GM23338 (cell line): ENCODE results near the gene B4GALT3. TPM values are rescaled to one million over a fixed set of nuclear protein-coding genes. Genes with fewer than 3 reads are reported as not detected.

Experiments
- ATAC-seq: fragments of 200-7000 bp; cut with Tn5 transposase; 3 replicates; pipeline ENCODE4 v1.9.1; 2020
- DNase-seq: peaks from one replicate; pipeline ENCODE4 v3.0.0-alpha.2; 2015; ENCODE audit warnings: low spot score
- H2AFZ ChIP-seq: fragments of 200-600 bp; sonication (generic); 2 replicates; pipeline ENCODE4 v1.8.0; 2016; ENCODE audit warnings: antibody characterized with exemption, mild to moderate bottlenecking, moderate library complexity
- H3F3A ChIP-seq: fragments of 200-600 bp; sonication (generic); replicated peaks from 2 replicates; pipeline ENCODE4 v1.8.0; 2017; ENCODE audit warnings: antibody characterized with exemption, mixed run types, low read depth
- H3K27ac ChIP-seq: fragments of 200-600 bp; sonication (generic); 2 replicates; pipeline ENCODE4 v1.6.1; 2016; ENCODE audit warnings: low read depth
- H3K27me3 ChIP-seq: fragments of 200-600 bp; sonication (generic); 2 replicates; pipeline ENCODE4 v1.8.0; 2016; ENCODE audit warnings: mild to moderate bottlenecking, mixed run types, moderate library complexity; ENCODE audit not compliant: insufficient read depth
- H3K36me3 ChIP-seq: fragments of 200-600 bp; sonication (generic); 2 replicates; pipeline ENCODE4 v1.8.0; 2016; ENCODE audit warnings: mild to moderate bottlenecking; ENCODE audit not compliant: insufficient read depth
- H3K4me1 ChIP-seq: fragments of 200-600 bp; sonication (generic); 2 replicates; pipeline ENCODE4 v1.8.0; 2016; ENCODE audit warnings: mild to moderate bottlenecking, moderate library complexity; ENCODE audit not compliant: insufficient read depth
- H3K4me2 ChIP-seq: fragments of 200-600 bp; sonication (generic); 2 replicates; pipeline ENCODE4 v1.7.1; 2017; ENCODE audit warnings: mixed run types
- H3K4me3 ChIP-seq: fragments of 200-600 bp; sonication (generic); 2 replicates; pipeline ENCODE4 v1.6.1; 2016; ENCODE audit warnings: mixed run types
- H3K79me2 ChIP-seq: fragments of 200-600 bp; sonication (generic); replicated peaks from 2 replicates; pipeline ENCODE4 v1.8.0; 2017; ENCODE audit warnings: mild to moderate bottlenecking; ENCODE audit not compliant: insufficient read depth
- H3K9me2 ChIP-seq: fragments of 200-600 bp; sonication (generic); 2 replicates; pipeline ENCODE4 v1.8.0; 2017; ENCODE audit not compliant: insufficient read depth
- H4K20me1 ChIP-seq: fragments of 200-600 bp; sonication (generic); replicated peaks from 2 replicates; pipeline ENCODE4 v1.8.0; 2017; ENCODE audit warnings: mild to moderate bottlenecking; ENCODE audit not compliant: insufficient read depth
- H3K27ac Mint-ChIP-seq: 2 replicates; pipeline ENCODE4 v1.8.0; 2020; ENCODE audit warnings: inconsistent platforms, mild to moderate bottlenecking, moderate library complexity, mixed read lengths
- H3K27me3 Mint-ChIP-seq: 3 replicates; pipeline ENCODE4 v1.8.0; 2022; ENCODE audit warnings: low read depth, mild to moderate bottlenecking, moderate library complexity, mixed read lengths, inconsistent platforms; ENCODE audit not compliant: insufficient read depth, poor library complexity
- H3K36me3 Mint-ChIP-seq: 3 replicates; pipeline ENCODE4 v1.8.0; 2021; ENCODE audit warnings: low read depth, mild to moderate bottlenecking, inconsistent platforms, moderate library complexity, mixed read lengths
- H3K4me1 Mint-ChIP-seq: 3 replicates; pipeline ENCODE4 v1.8.0; 2020; ENCODE audit warnings: mild to moderate bottlenecking, inconsistent platforms, mixed read lengths
- H3K4me3 Mint-ChIP-seq: 3 replicates; pipeline ENCODE4 v1.8.0; 2021; ENCODE audit warnings: moderate library complexity, mild to moderate bottlenecking, inconsistent platforms, mixed read lengths
- H3K9me3 Mint-ChIP-seq: 3 replicates; pipeline ENCODE4 v1.8.0; 2020; ENCODE audit warnings: moderate library complexity, mild to moderate bottlenecking, inconsistent platforms, mixed read lengths
- CREB1 ChIP-seq: fragments of 250-450 bp; sonication (Bioruptor Pico); IDR thresholded peaks from 2 replicates; pipeline ENCODE4 v1.5.0; 2020; ENCODE audit warnings: low read depth, mild to moderate bottlenecking, moderate library complexity
- EZH2 ChIP-seq: fragments of 200-600 bp; sonication (generic); IDR thresholded peaks from one replicate; pipeline ENCODE4 v1.8.0; 2017; ENCODE audit warnings: antibody characterized with exemption, mild to moderate bottlenecking, low read depth; ENCODE audit not compliant: unreplicated experiment
- EZH2phosphoT487 ChIP-seq: fragments of 200-600 bp; sonication (generic); IDR thresholded peaks from one replicate; pipeline ENCODE4 v1.8.1; 2018; ENCODE audit warnings: antibody characterized with exemption; ENCODE audit not compliant: unreplicated experiment
- JUNB ChIP-seq: IDR thresholded peaks from one replicate; pipeline ENCODE4 v1.6.1; 2016; ENCODE audit warnings: antibody characterized with exemption; ENCODE audit not compliant: unreplicated experiment
- NANOG ChIP-seq: IDR thresholded peaks from 2 replicates; pipeline ENCODE4 v1.6.1; 2016; ENCODE audit warnings: antibody characterized with exemption, borderline replicate concordance
- POLR2AphosphoS5 ChIP-seq: IDR thresholded peaks from 2 replicates; pipeline ENCODE4 v1.6.1; 2016; ENCODE audit warnings: antibody characterized with exemption, low read depth
- REST ChIP-seq: IDR thresholded peaks from one replicate; pipeline ENCODE4 v1.6.1; 2018; ENCODE audit warnings: antibody characterized with exemption; ENCODE audit not compliant: unreplicated experiment
- STAT1 ChIP-seq: IDR thresholded peaks from one replicate; pipeline ENCODE4 v1.6.1; 2016; ENCODE audit warnings: antibody characterized with exemption; ENCODE audit not compliant: unreplicated experiment
- ZNF114 ChIP-seq: fragments of 250-450 bp; sonication (Bioruptor Pico); IDR thresholded peaks from 2 replicates; pipeline ENCODE4 v1.5.0; 2020; ENCODE audit warnings: mild to moderate bottlenecking, moderate library complexity
- ZNF331 ChIP-seq: fragments of 250-450 bp; sonication (Bioruptor Pico); IDR thresholded peaks from 2 replicates; pipeline ENCODE4 v1.5.0; 2020; ENCODE audit warnings: low read depth, mild to moderate bottlenecking, moderate library complexity
- ZNF462 ChIP-seq: fragments of 250-450 bp; sonication (Bioruptor Pico); IDR thresholded peaks from 2 replicates; pipeline ENCODE4 v1.5.0; 2020; ENCODE audit warnings: mild to moderate bottlenecking, moderate library complexity
- polyA plus RNA-seq: library from polyadenylated mRNA; unstranded; fragments of >200 nt; fragmentation: Nextera tagmentation; extraction: Ambion mirVana; gene quantifications from 2 replicates; pipeline ENCODE4 v1.2.1, GENCODE V29; 2016
- total RNA-seq: library from RNA; depleted of rRNA; stranded (reverse); fragments of >200 nt; shearing (Covaris generic); gene quantifications from 2 replicates; pipeline ENCODE4 v1.2.3, GENCODE V29; 2014
- TF ChIP-seq, protein P1 (sequence below): IDR thresholded peaks from 2 replicates; pipeline ENCODE4 v1.6.1; 2016; ENCODE audit warnings: antibody characterized with exemption
- TF ChIP-seq, protein P2 (sequence below), 2 experiments: fragments of 200-600 bp in 1 of 2; sonication (generic) in 1 of 2; conservative IDR thresholded peaks; 2 replicates each; pipeline versions ENCODE4 v1.5.1 to v1.6.1; 2016 to 2017; ENCODE audit warnings: antibody characterized with exemption in 2 of 2, low read depth in 2 of 2, mild to moderate bottlenecking in 2 of 2, moderate library complexity in 1 of 2

B4GALT3 gene
- total and polyA plus RNA-seq, 2 experiments from 2014 or later, result 24.2 to 35.8 TPM

DNA sequence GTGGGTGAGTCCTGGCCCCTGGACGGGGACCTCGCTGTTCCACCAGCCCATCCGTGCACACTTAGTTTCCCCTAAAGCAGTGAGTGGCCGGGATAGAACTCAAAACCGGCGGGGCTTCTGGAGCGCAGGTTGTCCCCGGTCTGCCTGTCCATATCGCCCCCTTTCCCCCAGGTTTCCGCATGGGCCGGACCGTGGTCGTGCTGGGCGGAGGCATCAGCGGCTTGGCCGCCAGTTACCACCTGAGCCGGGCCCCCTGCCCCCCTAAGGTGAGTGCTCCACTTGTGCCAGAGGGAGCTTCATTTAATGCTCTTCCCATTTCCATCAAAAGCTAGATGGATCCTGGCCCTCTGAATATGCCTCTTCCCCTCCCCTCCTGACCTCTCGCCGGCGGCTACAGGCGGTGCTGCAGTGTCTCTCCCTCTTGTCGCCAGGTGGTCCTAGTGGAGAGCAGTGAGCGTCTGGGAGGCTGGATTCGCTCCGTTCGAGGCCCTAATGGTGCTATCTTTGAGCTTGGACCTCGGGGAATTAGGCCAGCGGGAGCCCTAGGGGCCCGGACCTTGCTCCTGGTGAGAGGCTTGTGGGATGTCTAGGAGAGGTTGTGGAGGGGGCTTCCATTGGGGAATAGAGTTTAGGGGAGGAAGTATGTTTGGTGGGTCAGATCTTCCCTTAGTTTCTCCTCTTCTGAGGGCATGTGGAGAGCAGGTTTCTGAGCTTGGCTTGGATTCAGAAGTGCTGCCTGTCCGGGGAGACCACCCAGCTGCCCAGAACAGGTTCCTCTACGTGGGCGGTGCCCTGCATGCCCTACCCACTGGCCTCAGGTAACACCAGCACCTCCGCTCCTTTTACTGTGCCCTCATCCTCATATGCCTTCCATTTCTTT is 10.4 kb downstream of the B4GALT3 start:
- peaks cover 18% of the 10 kb centered on the region for H3K27me3 Mint-ChIP-seq

More for the DNA sequence above, 10.4 kb downstream of the B4GALT3 start:
- peak; percentile 67 for DNase-seq
- peak; percentile 47 for ATAC-seq
- peaks cover 7% of the 10 kb centered on the region; the same call in 1 of the 2 replicates for H3K4me1 ChIP-seq
- TF ChIP-seq ZNF462 (CRISPR knock-in tag) (no peak), NANOG (no peak), REST (no peak), STAT1 (no peak), ZNF331 (CRISPR knock-in tag) (no peak), EZH2phosphoT487 (no peak), JUNB (no peak), POLR2AphosphoS5 (no peak), CREB1 (no peak), EZH2 (no peak), ZNF114 (no peak)
- TF ChIP-seq, protein P1, sequence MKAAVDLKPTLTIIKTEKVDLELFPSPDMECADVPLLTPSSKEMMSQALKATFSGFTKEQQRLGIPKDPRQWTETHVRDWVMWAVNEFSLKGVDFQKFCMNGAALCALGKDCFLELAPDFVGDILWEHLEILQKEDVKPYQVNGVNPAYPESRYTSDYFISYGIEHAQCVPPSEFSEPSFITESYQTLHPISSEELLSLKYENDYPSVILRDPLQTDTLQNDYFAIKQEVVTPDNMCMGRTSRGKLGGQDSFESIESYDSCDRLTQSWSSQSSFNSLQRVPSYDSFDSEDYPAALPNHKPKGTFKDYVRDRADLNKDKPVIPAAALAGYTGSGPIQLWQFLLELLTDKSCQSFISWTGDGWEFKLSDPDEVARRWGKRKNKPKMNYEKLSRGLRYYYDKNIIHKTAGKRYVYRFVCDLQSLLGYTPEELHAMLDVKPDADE, result no peak
- TF ChIP-seq, protein P2, sequence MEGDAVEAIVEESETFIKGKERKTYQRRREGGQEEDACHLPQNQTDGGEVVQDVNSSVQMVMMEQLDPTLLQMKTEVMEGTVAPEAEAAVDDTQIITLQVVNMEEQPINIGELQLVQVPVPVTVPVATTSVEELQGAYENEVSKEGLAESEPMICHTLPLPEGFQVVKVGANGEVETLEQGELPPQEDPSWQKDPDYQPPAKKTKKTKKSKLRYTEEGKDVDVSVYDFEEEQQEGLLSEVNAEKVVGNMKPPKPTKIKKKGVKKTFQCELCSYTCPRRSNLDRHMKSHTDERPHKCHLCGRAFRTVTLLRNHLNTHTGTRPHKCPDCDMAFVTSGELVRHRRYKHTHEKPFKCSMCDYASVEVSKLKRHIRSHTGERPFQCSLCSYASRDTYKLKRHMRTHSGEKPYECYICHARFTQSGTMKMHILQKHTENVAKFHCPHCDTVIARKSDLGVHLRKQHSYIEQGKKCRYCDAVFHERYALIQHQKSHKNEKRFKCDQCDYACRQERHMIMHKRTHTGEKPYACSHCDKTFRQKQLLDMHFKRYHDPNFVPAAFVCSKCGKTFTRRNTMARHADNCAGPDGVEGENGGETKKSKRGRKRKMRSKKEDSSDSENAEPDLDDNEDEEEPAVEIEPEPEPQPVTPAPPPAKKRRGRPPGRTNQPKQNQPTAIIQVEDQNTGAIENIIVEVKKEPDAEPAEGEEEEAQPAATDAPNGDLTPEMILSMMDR (conservative IDR thresholded peaks at IDR 0.05; ENCODE audit: low read depth in 2 of 2), result no peak
- H3K79me2 ChIP-seq, result no peaks in the 10 kb centered on the region
- no peaks in the 10 kb centered on the region; the same call in 1 of the 2 replicates for H4K20me1 ChIP-seq
- peak overlapping the region; percentile 88 for H3K4me2 ChIP-seq
- H3K27ac ChIP-seq, result no peak overlapping the region
- Mint-ChIP-seq H3K4me3 (peak overlapping the region; percentile 84), H3K9me3 (no peaks in the 10 kb centered on the region), H3K36me3 (peaks cover 35% of the 10 kb centered on the region), H3K27ac (peak overlapping the region; percentile 95), H3K4me1 (peaks cover 12% of the 10 kb centered on the region)
- H3K36me3 ChIP-seq, result peaks cover under 1% of the 10 kb centered on the region
- H2AFZ ChIP-seq, result peak overlapping the region; percentile 56
- H3K4me3 ChIP-seq, result peak overlapping the region; percentile 80
- H3K27me3 ChIP-seq, result no peaks in the 10 kb centered on the region
- H3F3A ChIP-seq, result peaks cover 21% of the 10 kb centered on the region
- H3K9me2 ChIP-seq, result no peaks in the 10 kb centered on the region
